ENCODE results near the gene ELOB. TPM values are rescaled to one million over a fixed set of nuclear protein-coding genes. Genes with fewer than 3 reads are reported as not detected.
A peak's percentile ranks its signal among the peaks of the same experiment; 100 is the strongest.

ELOB gene
- total RNA-seq, 1 donor from 2014 or later = 310 TPM

DNA sequence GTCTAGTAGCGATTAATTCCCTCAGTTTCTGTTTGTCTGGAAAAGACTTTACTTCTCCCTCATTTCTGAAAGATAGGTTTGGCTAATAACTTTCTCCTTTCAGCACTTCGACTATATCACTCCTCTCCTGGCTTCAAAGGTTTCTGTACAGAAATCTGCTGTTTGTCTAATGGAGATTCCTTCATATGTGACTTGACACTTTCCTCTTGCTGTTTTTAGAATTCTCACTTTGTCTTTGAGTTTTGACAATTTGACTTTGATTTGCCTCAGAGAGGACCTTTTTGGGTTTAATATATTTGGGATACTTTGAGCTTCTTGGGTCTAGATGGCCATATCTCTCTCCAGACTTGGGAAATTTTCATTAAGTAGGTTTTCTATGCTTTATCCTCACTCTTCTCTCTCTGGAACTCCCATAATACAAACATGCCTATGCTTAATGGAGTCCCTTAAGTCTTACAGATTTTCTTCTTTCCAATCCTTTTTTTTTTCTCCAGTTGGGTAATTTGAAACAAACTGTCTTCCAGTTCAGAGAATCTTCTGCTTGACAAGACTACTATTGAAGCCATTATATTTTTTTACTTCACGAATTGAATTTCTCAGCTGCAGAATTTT, 32.2 kb upstream of the ELOB start:
- no peak for ATAC-seq

DNA sequence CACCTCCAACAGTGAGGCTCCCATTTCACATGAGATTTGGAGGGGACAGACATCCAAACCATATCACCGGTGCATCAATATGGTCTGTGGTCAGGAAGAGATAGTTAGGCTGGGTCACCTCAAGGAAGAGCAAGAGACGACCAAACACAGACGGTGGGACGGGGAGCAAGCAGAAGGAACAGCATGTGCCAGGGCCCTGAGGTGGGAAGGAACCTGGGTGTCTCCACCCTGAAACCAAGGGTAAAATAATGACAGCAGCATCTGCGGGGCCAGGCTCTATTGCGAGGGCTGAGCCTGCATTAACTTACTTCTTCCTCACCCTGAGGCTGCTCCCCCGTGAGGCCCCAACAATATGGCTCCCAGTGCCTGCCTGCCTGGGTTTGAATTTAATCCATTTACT, 31.1 kb upstream of the ELOB start:
- ATAC-seq = no peak

DNA sequence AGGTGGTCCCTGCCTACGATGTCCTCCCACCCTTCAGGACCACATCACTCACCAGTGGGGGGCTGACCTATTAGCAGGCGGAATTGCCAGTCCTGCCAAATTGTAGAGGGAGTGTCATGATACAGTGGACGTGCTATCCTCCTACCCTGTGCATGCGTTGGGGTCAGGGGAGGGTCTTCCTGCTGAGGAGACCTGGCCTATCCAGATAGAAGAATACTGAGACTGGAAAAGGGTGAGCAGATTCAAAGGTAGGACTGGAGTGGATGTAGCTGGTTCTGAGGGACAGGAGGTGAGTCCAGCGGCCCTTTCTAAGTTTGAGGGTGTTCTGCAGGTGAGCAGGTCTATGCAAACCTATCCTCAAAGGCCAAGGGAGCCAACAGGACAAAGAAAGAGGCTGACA, 29.2 kb upstream of the ELOB start:
- no peak for ATAC-seq

DNA sequence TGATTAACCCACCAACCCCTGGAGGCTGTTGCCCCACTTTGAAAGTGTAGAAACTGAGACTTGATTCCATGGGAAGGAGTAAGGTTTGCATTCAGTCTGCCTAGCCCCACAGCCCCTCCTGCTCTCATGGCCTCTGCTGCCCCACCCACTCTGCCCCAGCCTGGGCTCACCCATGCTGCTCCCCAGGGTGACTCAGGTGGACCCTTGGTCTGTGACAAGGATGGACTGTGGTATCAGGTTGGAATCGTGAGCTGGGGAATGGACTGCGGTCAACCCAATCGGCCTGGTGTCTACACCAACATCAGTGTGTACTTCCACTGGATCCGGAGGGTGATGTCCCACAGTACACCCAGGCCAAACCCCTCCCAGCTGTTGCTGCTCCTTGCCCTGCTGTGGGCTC, 27.6 kb upstream of the ELOB start:
- ATAC-seq = no peak

DNA sequence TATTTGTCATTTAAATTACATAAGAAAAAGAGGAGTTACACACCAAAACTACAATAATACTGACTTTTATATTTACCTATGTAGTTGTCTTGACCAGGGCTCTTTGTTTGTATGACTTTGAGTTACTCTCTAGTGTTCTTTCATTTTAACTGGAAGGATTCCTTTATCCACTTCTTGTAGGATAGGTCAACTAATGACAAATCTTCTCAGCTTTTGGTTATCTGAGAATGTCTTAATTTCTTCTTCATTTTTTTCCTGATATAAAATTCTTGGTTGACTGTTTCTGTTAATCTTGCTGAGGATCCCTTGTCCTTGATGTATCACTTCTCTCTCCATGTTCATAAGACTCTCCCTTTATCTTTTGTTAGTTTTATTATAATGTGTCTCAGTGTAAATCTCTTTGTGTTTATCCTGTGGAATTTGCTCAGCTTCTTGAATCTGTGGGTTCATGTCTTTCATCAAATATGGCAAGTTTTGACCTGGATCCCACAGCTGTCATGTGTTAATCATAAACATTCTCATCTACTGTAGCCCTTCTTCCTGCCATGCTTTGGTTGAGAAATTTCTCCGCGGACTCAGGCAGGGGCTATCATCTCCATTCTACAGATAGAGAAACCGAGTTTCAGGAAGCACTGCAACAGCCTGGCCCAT, 26.6 kb upstream of the ELOB start:
- no peak for ATAC-seq

DNA sequence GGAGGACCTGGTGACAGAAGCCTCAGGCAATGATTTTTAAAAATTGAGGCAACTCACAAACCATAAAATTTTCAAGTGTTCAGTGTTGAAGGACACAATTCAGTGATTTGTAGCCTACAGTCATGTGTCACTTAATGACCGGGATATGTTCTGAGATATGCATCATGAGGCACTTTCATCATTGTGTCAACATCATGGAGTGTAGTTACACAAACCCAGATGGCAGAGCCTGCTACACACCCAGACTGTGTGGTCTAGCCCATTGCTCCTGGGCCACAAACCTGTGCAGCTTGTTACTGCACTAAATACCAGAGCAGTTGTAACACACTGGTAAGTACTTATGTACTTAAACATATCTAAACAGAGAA, 22.8 kb upstream of the ELOB start:
- peak; percentile 97 for ATAC-seq

DNA sequence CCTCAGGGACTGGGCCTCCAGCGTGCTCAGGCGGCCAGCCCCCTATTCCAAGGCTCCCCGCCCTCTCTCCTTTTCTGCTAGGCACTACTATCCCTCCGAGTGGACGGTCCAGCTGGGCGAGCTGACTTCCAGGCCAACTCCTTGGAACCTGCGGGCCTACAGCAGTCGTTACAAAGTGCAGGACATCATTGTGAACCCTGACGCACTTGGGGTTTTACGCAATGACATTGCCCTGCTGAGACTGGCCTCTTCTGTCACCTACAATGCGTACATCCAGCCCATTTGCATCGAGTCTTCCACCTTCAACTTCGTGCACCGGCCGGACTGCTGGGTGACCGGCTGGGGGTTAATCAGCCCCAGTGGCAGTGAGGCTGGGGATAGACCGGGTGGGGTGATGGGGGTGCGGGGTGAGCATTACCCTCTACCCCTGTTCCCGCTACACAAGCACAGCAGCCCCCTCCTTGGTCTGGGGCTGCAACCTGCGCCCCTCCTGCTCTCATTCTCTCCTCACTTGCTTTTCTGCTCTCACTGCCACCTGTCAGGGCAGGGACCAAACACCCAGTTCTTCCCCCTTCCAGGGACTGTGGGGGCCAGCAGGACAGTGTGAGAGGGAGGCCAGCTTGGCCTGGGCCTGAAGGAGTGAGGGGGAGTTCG, 22.3 kb upstream of the ELOB start:
- no peak for ATAC-seq

DNA sequence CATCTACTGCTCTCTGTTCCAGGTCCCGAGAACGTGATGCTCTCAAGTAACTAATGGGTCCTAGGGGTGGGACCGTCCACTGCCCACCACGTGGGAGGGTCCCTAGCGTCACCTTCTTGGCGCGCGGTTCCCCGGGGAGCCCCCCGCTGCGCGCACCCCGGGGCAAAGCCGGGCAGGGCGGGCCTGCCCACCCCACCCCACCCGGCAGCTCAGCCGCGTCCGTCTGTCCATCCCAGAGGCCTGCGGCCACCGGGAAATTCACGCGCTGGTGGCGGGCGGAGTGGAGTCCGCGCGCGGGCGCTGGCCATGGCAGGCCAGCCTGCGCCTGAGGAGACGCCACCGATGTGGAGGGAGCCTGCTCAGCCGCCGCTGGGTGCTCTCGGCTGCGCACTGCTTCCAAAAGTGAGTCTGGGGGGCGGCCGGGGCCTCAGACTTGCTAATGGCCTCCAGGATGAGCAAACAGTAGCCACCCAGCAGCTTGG, 21.7 kb upstream of the ELOB start:
- no peak for ATAC-seq

DNA sequence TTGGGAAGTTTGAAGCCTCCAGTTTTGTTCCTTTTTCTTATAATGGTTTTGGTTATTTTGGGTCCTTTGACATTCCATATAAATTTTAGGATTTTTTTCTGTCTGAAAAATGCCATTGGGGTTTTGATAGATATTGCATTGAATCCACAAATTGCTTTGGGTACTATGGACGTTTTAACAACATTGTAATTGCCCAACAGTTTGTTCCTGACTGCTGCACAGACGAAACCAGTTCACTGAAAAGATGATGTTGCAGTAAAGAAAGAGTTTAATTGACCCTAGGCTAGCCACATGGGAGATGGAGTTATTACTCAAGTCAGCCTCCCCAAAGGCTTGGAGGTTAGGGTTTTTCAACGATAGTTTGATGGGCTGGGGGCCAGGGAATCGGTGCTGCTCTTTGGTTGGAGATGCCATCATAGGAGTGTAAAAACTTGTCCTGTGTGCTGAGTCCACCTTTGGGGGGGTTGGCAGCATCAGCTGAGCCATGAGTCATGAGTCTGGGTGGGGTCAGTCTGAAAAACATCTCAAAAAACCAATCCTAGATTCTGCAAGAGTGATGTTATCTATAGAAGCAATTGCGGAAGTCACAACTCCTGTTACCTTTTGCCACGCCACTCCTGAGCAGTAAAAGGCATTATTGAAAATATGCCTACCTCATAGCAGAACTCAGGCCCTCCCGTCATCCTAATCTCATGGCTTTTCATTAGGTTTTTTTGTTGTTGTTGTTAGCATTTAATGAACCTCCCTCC, 18.5 kb upstream of the ELOB start:
- ATAC-seq = no peak

DNA sequence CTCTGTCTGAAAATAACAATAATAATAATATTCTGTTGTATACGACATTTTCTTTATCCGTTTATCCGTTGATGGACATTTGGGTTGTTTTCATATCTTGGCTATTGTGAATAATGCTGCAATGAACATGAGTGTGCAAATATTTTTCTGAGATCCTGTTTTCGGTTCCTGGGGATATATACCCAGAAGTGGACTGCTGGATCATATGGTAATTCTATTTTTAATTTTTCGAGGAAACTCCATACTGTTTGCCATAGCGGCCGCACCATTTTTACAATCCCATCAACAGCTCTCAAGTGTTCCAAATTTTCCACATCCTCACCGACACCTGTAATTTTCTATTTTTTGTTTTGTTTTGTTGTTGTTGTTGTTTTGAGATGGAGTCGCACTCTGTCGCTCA, 15.9 kb upstream of the ELOB start:
- ATAC-seq = no peak

DNA sequence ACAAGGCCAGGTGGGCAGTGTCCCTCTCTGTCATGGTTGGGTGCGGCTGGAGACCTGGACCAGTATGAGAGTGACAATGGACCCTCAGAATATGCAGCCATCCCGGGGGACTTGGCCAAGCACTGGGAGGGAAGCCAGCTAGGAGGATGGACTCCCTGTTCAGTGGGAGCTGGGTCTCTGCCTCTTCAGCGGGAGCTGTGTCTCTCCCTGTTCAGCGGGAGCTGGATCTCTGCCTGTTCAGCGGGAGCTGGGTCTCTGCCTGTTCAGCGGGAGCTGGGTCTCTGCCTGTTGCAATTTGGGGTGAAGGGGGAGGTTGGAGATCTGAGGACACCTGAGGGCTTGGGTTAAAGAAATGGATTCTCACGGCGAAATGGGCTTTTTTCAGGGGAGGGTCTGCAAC, 14.1 kb upstream of the ELOB start:
- ATAC-seq = no peak

DNA sequence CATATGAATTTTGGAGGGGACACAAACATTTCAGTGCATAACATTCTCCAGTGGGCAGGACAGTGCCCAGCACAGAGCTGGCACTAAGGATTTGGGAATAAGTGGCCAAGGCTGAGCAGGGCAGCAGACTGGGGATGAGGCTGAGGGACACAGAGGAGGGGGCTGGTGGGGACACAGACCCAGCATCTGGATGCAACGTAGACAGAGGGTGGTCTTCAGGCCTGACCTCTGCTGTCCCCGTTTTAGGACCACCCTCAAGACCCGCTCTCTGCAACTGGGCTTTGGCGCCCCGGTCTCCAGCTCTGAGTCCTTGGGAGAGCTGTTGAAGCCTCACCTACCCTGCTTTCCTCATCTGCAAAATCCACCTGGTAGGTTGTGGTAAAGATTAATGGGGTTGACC, 13.6 kb upstream of the ELOB start:
- no peak for ATAC-seq

DNA sequence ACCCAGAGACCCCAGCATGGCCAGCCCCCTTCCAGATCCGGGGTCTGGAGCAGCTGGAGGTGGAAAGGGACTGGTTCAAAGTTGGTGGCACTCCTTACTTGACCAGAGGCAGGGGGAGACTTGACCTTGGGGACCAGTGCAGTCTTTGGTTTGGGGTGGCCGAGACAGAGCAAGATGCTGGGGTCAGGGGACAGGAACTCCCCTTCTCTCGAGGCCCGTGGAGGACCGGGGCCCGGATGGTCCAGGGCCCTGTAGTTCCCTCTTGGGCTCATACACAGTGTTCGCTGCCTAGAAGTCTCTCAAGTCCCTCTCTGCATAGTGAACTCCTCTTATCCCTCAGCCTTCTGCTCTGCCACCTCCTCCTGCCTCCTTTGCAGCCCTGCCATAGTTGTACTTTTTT, 10.9 kb upstream of the ELOB start:
- no peak for ATAC-seq

DNA sequence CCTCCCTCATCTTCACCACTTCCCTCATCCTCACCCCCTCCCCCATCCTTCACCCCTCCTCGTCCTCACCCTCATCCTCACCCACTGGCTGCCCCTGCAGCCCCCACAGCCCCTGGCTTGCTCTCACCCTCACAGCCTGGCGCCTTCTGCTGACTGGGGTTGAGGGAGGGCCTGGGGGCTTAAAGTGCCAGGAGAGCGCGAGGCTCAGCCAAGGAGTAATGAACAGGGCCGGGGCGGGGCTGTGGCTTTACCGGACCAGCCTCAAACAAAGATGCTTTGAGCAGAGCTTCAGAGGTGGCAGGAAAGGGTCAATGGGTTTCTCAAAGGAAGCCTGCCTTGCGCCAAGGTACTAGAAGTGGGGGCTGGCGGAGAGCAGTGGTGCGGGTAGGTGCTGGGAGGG, 10.3 kb upstream of the ELOB start, which contains the start of gene PRSS33:
PRSS33 (minus strand) TSS at position 155 of the 400 bp plus-strand sequence. CDS start 1,013 bp downstream, outside the sequence.
- ATAC-seq = no peak

DNA sequence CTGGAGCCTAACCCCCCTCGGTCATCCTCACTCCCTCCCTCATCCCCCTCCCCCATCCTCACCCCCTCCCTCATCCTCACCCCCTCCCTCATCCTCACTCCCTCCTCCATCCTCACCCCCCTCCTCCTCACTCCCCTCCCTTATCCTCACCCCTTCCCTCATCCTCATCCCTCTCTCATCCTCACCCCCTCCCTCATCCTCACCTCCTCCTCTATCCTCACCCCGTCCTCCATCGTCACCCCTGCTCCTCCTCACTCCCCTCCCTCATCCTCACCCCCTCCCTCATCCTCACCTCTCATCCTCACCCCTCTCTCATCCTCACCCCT, 9.7 kb upstream of the ELOB start:
- no peak for ATAC-seq

DNA sequence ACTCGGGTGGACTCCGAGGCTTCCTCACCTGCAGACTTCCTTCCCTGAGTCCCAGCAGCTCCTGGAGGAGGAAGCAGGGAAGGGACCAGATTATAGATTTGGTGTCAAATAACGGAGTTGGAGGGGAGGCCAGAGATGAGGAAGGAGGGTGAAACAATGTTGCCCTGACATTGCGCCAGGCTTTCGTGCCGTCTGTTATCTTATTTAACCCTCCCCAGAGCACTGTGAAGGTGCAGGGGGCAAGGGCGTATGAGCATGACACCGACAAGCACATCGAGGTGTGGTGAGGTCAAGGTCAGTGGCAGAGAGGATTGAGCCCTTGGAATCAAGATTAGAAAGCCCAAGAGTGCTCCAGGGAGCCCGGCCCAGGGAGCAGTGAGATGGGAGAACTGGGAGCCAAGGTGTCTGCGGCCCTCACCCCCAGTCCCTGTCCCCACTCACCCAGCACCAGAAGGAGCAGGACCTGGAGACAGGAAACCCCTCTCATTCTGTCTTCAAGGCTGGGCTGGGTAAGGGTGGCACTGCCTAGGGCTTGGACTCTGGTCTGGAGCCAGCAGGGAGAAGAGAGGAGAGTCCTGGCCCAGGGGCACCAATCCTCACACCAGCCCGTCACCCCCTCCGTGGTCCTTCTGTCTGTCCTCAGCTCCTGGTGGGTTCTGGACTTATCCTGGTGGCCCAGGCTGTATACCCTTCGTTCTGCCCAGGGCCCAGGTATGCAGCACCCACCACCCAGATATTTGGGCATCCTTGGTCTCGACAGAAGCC, 9.2 kb upstream of the ELOB start:
- no peak for ATAC-seq

DNA sequence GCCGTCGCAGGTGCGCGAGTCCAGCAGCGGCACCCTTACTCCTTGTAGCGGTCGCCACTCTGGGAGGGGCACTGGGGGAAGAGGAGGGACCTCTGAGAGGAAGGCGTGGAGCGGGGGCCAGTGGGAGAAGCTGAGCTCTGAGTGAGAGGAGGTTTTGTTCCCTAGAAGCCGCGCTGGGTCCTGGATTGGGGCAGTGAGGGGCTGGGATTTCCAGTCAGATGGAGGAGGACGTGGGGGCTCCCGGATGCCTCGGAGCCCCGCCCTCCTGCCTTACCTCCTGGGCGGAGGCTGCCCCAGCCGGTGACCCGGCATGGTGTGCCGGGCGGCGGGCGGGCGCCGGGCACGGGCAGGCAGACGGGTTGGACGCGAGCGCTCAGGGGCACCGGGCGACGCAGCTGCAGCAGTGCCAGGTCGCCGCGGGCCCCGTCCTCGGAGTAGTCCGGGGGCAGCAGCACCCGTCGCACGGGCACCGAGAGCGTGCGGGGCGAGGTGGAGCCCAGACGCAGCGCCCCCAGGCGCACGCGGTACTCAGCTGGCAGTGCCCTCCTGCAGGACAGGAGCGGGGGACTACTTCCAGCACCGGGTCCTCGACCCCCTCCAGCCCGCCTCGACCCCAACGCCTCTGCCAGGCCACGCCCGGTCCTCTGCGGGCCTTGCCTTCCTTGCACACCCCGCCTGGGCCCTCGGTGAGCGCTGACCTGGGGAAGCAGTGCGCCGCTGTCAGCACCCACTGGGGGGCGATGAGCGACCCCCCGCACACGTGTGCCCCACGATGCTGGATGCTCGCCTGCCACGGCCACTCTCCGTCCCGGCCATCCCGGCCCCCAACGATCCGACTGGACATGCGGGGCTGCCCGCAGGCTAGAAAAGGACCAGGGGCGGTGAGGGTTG, 8.3 kb upstream of the ELOB start:
- peak; percentile 17 for ATAC-seq

DNA sequence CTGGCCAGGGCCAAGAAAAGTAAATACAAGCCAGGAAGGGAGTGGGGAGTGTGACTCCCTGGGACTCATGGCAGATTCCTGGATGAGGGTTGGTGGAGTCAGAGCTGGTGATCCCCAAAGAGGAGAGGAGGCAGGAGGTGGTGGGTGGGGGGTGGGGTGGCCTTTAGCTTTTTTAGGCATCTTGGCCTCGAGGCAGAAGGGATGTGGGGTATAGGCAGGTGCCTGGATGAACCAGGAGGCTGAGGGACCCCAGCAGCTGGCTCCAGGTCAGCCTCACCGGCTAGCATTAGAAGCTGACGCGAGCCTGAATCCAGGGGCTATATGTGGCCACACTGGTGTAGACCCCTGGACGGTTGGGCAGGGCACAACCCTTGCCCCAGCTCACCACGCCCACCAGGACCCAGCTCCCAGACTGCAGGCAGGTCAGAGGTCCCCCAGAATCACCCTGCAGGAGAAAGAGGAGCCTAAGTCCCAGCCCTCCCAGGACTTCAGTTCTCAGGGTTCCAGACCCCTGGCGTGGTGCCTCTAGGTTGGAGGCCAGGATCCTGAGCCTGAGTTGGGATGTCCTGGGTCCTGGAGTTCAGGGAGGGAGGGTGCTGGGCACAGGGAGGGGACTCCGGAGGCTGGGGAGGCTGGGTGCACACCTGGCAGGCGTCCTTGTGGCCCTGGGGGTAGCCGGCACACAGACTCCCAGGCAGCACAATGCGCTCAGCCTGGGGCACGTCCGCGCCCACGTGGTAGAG, 7.4 kb upstream of the ELOB start:
- peak; percentile 12 for ATAC-seq

DNA sequence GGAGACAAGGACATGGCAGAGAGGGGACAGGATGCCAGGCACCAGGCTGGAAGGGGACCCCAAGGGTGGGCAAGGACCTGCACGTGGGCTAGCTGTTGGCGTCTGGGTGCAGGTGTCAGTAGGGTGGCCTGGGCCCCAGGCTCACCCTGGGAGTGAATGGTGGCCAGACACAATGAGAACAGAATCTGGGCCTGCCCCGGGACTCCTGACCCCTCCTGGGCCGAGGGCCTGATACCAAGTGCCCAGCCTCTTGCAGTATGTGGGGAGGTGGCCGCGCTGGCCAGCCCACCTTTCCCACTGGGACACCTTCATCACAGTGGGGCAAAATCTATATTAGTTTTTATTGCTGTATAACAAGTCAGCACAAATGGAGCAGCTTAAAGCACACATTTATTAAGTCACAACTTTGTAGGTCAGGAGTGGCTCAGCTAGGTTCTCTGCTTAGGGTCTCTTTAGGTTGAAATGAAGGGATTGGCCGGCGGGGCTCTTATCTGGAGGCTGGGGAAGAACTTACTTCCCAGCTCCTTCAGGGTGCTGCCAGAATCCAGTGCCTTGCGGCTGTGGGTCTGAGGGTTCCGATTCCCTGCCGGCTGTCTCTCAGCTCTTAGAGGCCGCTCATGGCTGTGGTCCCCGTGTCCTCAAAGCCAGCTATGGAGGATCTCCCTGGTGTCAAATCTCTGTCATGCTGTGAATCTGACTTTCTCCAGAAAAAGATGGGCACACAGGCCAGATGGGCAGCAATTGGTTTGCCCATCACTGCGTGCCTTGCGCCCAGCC, 6.7 kb upstream of the ELOB start:
- ATAC-seq = no peak
